A549 treated with Hydrocortisone at 1 μM for 4 hours (cell line): ENCODE measurements around the gene EML1. TPM values are rescaled to one million over a fixed set of nuclear protein-coding genes. Genes with fewer than 3 reads are reported as not detected.

Experiments
- total RNA-seq: library from RNA; stranded (reverse); fragments of 200-300 nt; extraction: Qiagen RNA extraction; gene quantifications from 5 replicates; pipeline ENCODE4 v1.2.3, GENCODE V29; 2022

EML1 gene
- 28.1 to 41.4 TPM (median 33.6 TPM) in 5 replicates for total RNA-seq

GRCh38 chr14:99793213-99794150, at the start of gene EML1:
EML1 (plus strand) TSS chr14:99793413; CDS start chr14:99793477, 64 bp downstream.

Other genes starting within 250 kb of the EML1 start
- gene CCDC85C, start 189.2 kb upstream of the EML1 start, total RNA-seq: 32.8 to 38.6 TPM (median 36.6 TPM) in 5 replicates
- gene HHIPL1, start 148.3 kb upstream of the EML1 start, total RNA-seq: 0.16 to 0.24 TPM (median 0.20 TPM) in 5 replicates
- gene CYP46A1, start 109.1 kb upstream of the EML1 start, total RNA-seq: 0.06 to 0.17 TPM (median 0.09 TPM) in 5 replicates